Non-pigmented ciliary epithelial cell (primary cell): ENCODE results near the gene POLL.
"Not testable (repeated sequence)": the region's sequence is repeated elsewhere in the genome, so short reads cannot be mapped to it uniquely, and the experiment has no call there.

ENCODE experiments used
- DNase-seq: peaks from one replicate; pipeline ENCODE4 v3.0.0-alpha.2; 2010; ENCODE audit warnings: low read depth

Gene POLL

DNA sequence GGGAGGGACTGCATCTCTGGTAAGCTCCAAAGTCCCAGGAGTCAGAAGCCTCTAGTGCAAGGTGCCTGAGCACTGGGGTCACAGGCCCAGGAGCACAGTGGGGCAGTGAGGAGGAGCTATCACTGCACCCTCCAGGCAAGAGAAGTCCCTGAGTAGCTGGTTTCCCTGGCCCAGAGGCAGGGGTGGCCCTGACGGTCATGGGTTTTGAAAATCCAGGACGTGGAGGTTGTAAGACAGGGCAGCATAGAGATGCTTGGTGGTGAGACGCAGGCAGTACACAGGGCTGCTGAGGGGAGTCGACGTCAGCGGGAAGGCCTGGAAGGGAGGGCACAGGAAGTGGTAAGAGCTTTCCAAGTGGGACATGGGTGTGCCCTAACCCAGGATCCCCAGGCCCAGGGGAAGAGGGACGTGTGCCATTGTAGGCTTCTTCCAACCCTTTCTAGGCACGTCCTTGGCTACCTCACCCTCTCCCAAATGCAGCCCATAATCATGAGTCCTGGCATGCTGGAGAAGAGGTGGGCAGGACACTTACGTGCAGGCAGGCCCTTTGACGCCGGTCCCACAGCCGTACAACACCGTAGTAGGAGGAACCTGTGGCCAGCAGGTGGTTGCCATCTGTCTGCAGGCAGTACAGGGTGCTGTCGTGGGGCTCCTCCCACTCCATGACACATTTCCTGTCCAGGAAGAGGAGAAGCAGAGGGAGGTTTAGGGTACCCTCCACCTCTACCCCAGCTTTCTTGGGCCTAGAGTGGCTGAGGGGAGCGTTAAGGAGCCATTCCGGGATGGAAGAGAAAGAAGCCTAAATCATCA, 23.2 kb upstream of the POLL start:
- DNase-seq = no peak

DNA sequence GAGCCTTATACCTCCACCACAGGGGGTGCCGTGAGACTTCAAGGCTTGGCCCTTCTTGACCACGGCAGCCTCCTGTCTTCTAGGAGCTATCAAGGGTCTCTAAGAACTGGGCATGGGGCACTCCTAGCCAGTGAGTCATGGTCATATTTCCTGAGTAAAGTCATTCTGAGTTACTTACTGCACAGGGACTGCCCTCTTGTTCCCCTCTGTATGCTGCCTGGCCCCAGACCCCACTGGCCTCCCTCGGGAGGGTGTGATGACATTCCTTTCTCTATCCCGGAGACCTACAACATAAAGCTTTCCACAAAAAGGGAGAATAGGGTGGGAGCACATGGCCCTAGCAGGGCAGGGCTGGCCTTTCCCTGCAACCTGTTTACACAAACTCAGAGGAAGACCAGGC, 21.4 kb upstream of the POLL start:
- no peak for DNase-seq

DNA sequence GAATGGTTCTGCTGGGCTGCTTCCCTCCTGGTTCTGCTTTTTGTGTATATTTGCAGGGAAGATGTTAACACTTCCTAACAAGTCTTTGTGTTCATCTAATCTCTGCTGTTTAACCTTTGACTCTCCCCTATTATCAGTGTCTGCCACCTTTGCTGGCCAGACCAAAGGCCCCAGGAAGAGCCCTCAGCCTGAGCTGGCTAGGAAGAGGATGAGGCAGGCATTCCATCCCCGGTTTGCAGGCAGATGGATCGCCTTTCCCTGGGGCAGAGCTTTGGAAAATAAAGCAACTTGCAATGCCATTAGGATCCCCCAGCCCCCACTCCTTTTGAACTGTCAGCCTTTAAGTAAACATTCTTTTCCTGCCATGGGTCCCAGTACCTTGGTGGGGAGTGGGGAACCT, 19.1 kb upstream of the POLL start:
- DNase-seq = no peak

DNA sequence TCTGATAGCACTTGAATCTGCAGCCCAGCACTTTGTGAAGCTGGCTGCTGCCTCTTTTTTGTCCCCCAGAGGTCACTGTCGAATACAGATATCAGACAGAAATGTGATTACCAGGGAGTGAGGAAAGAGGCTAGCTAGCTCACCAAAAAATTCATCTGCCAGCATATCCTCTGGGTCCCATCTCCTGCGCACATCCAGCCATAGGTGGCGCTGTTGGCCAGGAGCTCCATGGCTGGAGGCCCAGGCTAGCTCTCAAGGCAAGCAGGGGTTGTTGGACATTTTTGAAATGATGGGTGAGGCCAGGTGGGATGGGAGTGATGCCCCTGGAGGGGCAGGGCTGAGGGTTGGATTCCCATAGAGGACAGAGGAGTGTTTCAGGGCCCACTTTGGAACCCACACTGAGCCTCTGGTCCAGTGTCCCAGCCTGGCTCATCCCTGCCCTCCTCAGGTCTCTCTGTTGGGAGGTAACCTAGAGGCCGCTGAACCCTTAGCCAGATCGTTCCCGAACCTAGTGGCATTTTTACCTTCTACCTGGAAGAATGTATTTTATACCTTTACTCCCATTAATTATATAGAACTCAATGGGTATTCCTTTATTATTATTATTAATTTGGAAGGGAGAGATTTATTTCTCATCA, 14.8 kb upstream of the POLL start:
- DNase-seq = peak; percentile 23

DNA sequence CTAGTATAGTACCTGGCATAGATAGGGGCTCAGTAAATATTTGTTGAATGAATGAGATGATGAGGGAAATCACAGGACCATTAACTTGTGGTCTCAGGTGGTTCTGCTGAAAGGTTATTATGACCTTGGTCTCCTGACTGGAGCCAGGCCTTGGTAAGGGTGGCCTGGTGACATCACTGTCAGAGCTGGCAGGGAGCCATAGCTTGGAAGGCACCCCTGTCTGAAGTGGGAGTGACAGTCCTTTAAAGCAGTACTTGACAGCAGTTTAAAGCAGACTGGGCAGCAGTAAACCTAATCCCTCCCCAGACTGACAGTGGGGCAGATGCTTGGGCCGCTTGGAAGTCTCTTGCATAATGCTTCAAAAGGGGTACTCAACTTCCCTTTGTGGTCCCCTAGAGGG, 13.5 kb upstream of the POLL start:
- no peak for DNase-seq

DNA sequence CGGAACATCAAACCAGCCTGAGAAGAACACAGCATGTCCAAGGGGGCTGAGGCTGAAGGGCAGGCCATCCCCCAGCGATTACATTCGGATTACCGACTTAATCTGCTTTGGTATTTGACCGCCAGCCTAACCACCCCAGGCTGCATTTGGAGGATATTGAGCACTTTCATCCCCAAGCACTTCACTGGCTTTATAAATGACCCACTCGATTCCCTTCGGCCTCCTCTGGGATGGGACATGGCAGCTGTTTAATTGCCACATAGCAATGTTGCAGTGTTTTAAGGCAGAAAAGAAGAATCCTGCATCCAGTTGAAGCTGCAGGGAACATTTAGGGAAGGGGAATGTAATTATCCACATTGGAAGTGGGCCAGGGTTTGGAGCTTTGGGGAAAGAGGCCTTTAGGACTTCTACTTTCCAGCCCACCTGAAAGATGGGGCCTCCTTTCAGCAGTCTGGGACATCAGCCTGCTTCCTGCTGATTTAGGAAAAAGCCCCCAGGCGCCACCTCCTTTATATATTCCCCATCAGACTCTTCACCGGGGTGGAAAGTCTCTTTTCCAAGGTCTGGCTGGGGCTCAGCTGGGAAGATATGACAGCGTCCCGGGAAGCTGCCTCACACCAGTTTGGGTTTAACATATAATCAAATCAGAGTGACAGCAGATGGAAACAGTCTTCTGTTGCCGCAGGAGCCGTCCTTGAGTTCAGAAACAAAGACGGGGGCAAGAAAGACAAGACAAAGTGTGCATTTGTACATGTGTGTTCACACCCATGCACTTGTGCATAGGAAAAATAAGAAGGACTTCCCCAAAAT, 9.2 kb upstream of the POLL start:
- no peak for DNase-seq

DNA sequence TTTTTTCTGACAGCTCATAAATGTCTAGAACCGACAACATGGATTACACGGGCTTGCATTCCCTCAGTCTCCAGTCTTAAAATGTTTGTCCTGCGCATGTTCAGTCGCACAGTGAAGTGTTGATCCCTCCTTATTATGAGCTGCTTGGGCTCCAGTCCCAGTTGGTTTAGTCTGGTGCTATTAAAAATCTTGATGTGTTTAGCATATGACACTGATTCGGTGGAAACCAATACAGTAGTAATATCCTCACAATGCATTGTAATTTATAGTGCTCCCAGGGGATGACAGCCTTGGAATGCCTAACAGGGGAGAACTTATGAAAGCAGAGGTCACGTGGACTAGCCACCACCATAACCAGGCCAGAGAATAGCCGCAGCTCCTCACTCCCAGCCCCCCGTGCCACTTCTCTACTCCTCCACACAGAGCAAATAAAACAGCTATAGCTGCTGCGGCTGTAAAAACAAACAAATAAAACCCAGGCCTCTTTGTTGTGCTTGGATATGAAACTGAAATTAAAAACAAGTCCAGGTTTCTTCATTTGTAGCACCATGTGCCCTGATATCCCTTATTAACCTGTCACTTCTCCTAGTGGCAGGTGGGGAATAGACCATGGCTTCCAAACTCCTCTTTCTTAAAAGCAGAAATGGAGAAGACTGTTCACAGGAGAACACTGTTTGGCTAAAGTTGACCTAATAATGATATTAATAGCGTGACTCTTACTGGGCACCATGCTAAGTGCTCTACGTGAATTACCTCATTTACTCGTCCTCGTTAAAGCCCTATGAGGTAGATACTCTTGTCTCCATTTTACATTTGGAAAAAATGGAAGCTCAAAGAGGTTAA, 7.8 kb upstream of the POLL start:
- DNase-seq = no peak

DNA sequence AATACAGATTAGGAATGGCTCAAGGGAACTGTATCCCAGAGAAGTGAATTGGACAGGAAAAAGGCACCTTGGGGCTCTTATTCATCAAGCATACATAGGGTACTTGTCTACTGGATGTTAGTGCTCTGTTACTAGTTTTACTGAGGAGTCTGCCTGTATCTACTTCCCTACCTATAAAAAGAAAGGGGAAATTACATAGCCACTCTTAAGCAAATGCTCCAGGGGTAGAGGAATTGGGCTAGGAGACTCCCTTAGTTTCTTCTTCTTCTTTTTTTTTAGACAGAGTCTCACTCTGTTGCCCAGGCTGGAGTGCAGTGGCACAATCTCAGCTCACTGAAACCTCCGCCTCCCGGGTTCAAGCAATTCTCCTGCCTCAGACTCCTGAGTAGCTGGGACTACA, 5.3 kb upstream of the POLL start:
- DNase-seq = not testable (repeated sequence)

DNA sequence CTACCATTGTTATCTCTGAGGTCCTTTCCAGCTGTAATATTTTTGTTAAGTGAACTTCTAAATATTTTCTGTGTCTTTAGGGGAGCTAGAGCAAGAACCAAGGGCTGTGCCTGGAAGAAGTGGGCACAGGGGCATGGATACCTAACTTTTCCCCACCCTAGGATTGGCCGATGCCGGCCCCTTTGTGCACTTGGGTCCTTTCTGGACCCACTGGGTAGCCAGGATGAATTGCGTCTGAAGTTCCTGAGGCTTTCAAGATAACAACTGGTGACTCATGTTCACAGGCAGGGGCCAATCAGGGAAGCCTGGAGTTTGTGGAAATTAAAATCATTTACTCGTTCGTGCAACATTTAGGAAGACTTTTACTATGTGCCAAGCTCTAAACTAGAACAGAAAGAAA, 822 bp upstream of the POLL start:
- DNase-seq = peak; percentile 20

DNA sequence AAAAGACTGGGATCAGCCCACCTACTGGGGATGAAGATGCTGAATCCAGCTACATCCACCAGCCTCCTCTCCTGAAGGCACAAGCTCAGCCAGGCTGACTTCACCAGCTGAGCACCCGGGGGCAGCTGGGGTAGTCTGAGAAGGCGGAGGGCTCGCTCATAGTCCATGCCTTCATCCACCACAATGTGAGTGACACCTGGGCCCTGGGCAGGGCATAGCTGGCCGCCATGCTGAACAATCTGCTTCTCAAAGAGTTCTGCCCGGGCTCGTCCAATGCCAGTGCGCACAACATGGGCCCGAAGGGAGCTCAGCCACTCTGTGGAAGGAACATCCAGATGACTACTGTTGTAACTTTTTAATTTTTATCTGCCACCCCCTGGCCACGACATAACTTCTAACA, 2.2 kb downstream of the POLL start:
- no peak for DNase-seq

DNA sequence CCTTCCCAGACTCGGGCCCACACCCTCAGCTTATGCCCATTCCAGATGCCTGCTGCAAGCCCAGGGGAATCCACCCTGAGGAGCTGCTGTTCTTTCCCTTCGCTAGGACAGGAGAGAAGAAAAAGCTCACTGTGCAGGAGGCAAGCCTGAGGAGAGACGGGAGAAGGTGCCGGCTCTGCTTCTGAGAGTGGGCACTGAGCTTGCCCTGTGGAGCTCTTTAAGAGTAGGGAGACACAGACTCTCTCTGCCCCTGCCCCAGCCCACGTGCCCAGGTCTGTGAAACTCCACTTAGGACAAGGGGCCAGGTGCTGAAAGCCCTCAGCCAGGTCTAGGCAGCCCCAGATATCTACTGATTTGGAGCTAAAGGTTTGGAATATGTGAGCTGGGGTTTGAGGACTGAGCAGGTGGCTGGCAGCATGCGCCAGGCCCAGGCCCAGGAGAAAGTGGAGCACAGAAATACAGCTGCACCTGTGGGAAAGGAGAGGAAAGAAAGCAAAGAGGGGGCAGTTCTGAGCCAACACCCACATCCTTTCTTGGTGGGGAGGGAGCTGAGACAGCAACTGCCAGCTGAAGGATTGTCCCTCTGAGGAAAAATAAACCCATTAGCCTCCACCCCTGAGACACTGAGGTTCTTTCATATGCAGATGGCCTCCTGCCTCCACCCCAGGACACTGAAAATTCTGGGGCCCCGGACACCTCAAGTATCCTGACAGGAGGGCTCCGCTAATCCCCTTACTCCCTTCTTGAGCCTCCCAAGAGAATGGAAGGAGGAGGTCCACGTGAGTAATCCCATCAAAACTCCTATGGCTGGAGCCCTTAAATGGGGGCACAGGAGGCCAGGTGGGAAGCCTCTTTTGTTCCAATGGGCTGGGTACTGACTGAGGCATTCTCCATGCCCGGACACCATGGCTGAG, 7.3 kb downstream of the POLL start:
- DNase-seq = no peak

DNA sequence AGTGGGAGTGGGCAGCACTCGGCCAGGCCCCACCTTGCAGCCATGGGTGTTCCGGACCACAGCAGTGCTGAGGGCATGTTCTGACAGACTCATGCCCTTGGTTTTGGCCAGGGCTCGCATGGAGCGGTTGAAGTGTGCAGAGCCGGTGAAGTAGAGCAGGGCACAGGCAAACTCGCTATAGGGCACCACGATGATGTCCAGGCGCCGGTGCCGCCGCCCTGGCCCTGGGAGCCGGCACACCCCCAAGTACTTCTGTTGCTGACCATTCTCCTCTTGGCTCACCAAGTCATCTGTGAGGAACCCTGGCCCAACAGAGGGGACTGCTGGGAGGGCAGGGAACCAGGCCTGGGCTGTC, 8.6 kb downstream of the POLL start:
- DNase-seq = no peak

DNA sequence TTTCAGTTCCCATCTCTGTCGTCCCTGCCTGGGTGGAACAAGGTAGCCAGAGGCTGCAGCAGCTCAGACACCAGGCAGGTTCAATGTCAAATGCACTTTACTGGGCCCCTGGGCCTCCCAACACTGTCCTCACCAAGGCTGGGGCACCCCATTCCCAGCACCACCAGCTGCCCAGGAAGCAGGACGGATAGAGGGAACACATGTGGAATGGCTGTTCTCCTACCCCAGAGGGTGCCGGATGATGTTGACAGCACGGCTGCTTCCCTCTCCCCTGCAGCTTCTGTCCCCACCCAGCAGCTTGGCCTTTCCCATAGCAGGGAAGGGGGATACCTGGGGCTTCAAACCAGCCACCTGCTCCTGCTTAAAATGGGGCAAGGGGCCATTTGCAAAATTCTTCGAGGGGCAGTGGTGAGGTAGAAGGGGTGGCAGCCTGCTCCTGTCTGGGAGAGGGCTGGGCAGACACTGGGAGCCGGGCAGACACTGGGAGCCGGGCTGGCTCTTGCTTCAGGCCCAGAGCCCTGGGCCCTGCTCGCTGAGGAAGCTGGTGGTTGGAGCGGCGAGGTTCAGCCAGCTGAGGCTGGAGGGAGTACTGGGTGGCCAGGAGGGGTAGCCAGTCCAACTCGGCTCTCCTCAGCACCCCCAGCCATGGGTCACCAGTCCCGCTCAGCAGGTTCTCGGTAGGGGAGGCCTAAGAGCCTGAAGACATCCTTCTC, 9.1 kb downstream of the POLL start:
- no peak for DNase-seq

DNA sequence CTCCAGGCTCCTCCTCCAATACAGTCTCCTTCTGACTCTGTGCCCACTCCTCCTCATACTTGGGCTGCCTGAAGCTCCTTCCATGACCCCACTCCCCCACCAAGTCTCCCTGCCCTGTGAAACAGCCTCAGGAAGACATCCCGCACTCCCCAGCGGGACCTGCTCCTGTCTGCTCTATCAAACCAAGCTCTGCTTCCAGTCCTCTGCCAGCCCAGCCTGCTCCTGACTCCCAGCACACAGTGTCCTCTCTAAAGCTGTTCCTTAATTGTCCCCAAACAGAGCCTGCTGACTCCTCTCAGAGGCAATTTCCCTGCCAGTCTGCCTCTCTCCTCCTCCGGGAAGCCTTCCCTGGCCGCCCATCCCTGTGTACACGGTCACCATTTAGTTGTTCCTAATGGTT, 9.9 kb downstream of the POLL start:
- no peak for DNase-seq

DNA sequence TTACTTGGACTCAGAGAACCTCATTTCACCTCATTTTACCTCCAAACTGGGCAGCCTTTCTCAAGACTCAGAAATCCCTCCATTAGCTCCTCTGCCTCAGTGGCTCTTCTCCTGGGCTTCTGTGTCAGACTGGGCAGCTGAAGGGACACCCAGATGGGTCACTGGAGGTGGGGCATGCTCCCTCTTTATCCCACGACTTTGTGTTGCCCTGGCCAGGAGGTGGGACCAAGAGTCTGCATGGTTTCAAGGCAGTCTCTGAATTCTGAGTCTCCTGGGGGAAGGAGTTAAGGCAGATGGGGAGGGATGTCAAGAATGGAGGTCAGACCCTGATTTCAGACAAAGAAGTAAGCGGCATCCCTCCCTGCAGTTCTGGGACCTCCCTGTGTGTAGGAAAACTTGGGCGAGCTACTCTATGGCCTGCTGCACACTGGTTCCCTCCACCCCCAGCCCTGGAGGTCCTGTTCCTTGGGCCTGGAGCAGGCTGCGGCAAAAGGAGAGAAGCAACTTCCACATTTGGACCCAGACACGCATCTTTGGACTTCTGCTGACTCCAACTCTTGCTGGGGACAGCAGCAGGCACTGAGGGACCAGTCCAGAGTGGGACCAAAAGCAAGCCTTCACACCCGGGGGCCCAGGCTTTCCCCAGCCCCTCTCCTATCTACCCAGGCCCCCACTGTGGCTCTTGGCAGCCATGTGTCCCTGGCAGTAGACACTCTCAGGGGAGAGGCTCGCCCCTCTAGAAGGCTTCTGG, 10.8 kb downstream of the POLL start:
- DNase-seq = no peak

DNA sequence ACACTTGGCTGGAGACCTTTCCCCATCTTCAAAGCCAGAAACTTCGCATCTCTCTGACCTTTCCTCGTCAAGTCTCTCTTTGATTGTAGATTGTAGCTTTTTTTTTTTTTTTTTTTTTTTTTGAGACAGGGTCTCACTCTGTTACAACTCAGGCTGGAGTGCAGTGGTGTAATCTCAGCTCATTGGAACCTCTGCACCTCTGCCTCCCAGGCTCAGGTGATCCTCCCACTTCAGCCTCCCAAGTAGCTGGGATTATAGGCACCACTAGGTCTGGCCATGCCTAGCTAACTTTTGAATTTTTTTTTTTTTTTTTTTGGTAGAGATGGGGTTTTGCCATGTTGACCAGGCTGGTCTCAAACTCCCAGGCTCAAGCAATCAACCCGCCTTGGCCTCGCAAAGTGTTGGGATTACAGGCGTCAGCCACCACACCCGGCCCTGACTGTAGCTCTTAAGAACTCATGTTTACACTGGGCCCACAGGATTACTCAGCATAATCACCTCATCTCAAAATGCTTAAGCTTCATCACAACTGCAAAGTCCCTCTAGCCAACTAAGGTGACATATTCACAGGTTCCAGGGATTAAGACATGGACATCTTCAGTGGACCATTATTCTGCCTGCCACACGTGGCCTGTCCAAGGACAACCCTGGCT, 11.7 kb downstream of the POLL start:
- DNase-seq = peak; percentile 8

DNA sequence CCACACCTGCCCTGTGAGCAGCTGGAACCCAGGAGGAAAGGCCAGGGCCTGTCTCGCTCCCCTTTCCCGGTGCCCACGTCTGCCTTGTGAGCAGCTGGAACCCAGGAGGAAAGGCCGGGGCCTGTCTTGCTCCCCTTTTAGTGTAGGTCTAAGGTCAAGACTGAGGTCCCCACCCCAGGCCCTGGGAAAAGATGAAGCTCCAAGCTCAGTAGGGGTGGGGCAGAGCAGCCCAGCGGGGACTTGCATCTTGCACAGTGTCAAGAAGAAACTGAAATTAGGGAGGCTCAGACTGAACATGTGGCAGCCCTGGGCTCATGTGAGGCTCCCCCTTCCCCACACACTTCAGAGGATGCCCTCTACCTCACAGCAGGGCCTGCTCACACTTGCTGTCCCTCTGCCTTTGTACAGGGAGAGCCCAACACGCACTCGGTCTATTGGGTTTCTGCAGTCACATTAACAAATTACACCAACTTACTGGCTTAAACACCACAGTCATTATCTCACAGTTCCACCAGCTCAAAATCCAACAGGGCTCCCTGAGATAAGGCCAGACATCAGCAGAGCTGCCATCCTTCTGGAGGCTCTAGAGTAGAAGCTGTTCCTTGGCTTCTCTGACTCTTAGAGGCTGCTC, 12.4 kb downstream of the POLL start:
- no peak for DNase-seq

DNA sequence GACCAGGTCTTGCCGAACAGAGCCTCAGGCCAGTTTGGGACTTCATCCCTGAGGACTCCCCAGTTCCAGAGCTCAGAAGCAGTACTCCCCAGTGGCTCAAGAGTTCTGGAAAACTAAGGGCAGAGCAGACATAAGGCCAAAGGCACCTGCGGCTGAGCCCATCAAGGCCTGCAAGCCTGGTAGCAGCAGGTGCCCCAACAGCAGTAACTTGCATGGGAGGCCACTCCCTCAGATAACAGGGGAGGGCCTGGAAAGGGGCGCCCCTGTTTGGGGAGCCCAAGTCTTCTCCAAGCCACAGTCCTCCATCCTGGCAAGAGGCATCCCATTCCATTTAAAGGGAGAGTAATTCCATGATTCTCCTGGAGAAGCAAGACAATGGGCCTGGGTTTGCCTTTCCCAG, 13.0 kb downstream of the POLL start:
- DNase-seq = no peak
